Measurements from ENCODE around the gene LYAR. TPM values are rescaled to one million over a fixed set of nuclear protein-coding genes. Genes with fewer than 3 reads are reported as not detected.

Gene LYAR
- total RNA-seq, 5 donors from 2014 or later (not counting 1 experiment from before 2014, with no cell fraction given): 21.0 to 46.3 (median 31.7) TPM

Other genes starting within 250 kb of the LYAR start
- not detected for gene OTOP1, start 63.2 kb downstream of the LYAR start, total RNA-seq
- 10 to 100 TPM in 4 of 5 donors, 1 to 10 TPM in 1; 9.9 to 22.8 (median 16.7) TPM for gene TMEM128, start 41.9 kb downstream of the LYAR start, total RNA-seq
- gene ZBTB49, start 97 bp upstream of the LYAR start, total RNA-seq: 10 to 100 TPM in 3 of 5 donors, 1 to 10 TPM in 2; 7.9 to 17.1 (median 11.4) TPM
- 10 to 100 TPM; 14.2 to 42.8 (median 19.2) TPM for gene NSG1, start 96.9 kb upstream of the LYAR start, total RNA-seq